Epithelial cell of proximal tubule (primary cell): Measurements from ENCODE around the gene RAD51B. TPM values are rescaled to one million over a fixed set of nuclear protein-coding genes. Genes with fewer than 3 reads are reported as not detected.
"Not testable (repeated sequence)": the region's sequence is repeated elsewhere in the genome, so short reads cannot be mapped to it uniquely, and the experiment has no call there.

Experiments
- DNase-seq: peaks from one replicate; pipeline ENCODE4 v3.0.0-alpha.2; 2011; ENCODE audit warnings: low read depth
- H3K4me3 ChIP-seq: 2 replicates; pipeline ENCODE4 v1.5.1; 2011; ENCODE audit warnings: low read depth, mild to moderate bottlenecking, low read length
- total RNA-seq: library from RNA; depleted of rRNA; stranded (reverse); fragments of >200 nt; gene quantifications from 2 replicates; pipeline ENCODE4 v1.2.3, GENCODE V29; 2015
- TF ChIP-seq, protein P1 (sequence below): conservative IDR thresholded peaks from 2 replicates; pipeline ENCODE4 v1.5.1; 2012; ENCODE audit warnings: low read depth, mild to moderate bottlenecking, low read length

Gene RAD51B
- total RNA-seq, 1 donor from 2014 or later: 6.3 TPM

DNA sequence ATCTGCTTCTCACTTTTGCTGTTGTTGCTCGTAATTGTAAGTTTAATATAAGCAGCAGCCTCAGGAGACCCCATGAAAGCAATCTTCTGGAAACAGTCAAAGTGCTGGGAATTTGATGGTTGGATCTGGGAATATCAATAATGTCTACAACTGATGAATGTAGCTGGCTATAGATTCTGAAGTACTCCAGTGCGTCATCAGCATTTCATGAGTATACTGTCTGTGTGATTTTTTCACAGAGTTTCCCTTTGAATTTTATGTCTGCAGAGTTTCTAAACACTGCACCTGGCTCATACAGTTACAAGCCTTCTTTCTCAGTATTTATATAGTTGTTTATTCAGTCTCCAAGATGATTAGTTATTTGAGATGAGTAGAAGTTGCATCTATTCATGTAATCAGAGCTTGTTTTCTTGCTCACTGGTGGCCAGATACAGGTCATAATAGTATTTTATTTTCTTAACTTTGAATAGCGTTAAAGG lies 222.3 kb downstream of the RAD51B start:
- H3K4me3 ChIP-seq: no peak overlapping the region
- no peak for DNase-seq
- TF ChIP-seq, protein P1, sequence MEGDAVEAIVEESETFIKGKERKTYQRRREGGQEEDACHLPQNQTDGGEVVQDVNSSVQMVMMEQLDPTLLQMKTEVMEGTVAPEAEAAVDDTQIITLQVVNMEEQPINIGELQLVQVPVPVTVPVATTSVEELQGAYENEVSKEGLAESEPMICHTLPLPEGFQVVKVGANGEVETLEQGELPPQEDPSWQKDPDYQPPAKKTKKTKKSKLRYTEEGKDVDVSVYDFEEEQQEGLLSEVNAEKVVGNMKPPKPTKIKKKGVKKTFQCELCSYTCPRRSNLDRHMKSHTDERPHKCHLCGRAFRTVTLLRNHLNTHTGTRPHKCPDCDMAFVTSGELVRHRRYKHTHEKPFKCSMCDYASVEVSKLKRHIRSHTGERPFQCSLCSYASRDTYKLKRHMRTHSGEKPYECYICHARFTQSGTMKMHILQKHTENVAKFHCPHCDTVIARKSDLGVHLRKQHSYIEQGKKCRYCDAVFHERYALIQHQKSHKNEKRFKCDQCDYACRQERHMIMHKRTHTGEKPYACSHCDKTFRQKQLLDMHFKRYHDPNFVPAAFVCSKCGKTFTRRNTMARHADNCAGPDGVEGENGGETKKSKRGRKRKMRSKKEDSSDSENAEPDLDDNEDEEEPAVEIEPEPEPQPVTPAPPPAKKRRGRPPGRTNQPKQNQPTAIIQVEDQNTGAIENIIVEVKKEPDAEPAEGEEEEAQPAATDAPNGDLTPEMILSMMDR: no peak

GRCh38 chr14:68042586-68043210 lies 223.1 kb downstream of the RAD51B start:
- H3K4me3 ChIP-seq: no peak overlapping the region
- TF ChIP-seq, protein P1: no peak
- peak; percentile 29 for DNase-seq

DNA sequence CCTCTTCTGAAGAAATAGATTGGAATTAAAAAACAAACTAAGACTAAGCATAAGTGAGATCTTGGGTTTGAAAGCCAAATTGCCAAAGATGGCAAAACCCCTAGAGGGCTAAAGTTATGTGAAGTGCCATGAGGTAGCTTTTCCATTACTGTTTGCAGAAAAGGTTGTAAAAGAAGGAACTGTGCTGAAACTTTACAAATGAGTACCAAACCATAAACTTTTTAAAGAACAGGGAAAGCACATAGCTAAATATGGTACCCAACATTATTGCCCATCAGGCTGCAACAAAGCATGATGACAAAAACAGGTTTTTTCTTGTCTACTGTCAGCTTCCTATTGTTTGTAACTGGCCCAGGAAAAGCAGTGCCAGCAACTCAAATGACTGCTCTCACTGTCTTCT lies 224.2 kb downstream of the RAD51B start:
- DNase-seq: no peak
- no peak overlapping the region for H3K4me3 ChIP-seq
- TF ChIP-seq, protein P1: no peak

GRCh38 chr14:68047906-68048305 lies 228.3 kb downstream of the RAD51B start:
- no peak overlapping the region for H3K4me3 ChIP-seq
- no peak for DNase-seq
- TF ChIP-seq, protein P1: no peak

DNA sequence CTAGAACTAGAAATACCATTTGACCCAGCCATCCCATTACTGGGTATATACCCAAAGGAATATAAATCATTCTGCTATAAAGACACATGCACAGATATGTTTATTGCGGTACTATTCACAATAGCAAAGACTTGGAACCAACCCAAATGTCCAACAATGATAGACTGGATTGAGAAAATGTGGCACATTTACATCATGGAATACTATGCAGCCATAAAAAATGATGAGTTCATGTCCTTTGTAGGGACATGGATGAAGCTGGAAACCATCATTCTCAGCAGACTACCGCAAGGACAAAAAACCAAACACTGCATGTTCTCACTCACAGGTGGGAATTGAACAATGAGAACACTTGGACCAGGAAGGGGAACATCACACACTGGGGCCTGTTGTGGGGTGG lies 229.2 kb downstream of the RAD51B start:
- not testable (repeated sequence) for H3K4me3 ChIP-seq, DNase-seq

DNA sequence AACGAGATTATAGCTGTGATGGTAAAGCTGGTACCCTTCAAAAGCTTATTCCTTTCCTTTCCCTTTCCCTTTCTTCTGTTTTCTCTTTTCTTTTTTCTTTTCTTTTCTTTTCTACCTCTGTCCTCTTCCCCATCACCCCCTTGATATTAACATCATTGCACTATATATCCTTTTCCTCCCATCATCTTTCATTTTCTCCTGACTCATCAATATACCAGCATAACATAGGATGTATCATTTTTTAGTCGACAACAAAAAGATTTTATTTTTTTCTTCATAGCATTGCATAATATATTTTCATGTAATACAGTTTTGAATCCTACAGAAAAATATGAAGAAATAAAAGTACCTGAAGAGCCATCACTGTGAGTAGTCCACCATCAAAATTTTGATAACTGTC lies 230.6 kb downstream of the RAD51B start:
- TF ChIP-seq, protein P1: no peak
- no peak overlapping the region for H3K4me3 ChIP-seq
- DNase-seq: no peak

GRCh38 chr14:68051146-68051545 lies 231.6 kb downstream of the RAD51B start:
- DNase-seq: no peak
- TF ChIP-seq, protein P1: no peak
- H3K4me3 ChIP-seq: no peak overlapping the region
